H9 (cell line): ENCODE results near the gene SLC38A5. TPM values are rescaled to one million over a fixed set of nuclear protein-coding genes. Genes with fewer than 3 reads are reported as not detected.

Source experiments
- DNase-seq: peaks from one replicate; pipeline ENCODE4 v3.0.0-alpha.2; 2017
- H2AFZ ChIP-seq: one replicate; pipeline ENCODE4 v1.6.1; 2013; ENCODE audit warnings: mild to moderate bottlenecking, low read length, control low read depth, moderate library complexity
- H2AK5ac ChIP-seq: 2 replicates; pipeline ENCODE4 v1.6.1; 2013; ENCODE audit warnings: low read length, control low read depth, mixed read lengths; ENCODE audit not compliant: insufficient read length
- H2BK120ac ChIP-seq: one replicate; pipeline ENCODE4 v1.6.1; 2013; ENCODE audit warnings: low read depth, mild to moderate bottlenecking, low read length, control low read depth, inconsistent platforms; ENCODE audit not compliant: poor library complexity, severe bottlenecking
- H2BK12ac ChIP-seq: 2 replicates; pipeline ENCODE4 v1.6.1; 2013; ENCODE audit warnings: low read length, control low read depth, mixed read lengths, low read depth; ENCODE audit not compliant: insufficient read length
- H2BK15ac ChIP-seq: 2 replicates; pipeline ENCODE4 v1.6.1; 2013; ENCODE audit warnings: low read depth, low read length, control low read depth
- H2BK20ac ChIP-seq: one replicate; pipeline ENCODE4 v1.6.1; 2013; ENCODE audit warnings: low read depth, mild to moderate bottlenecking, low read length, control low read depth, inconsistent platforms; ENCODE audit not compliant: poor library complexity, severe bottlenecking
- H2BK5ac ChIP-seq: 2 replicates; pipeline ENCODE4 v1.6.1; 2013; ENCODE audit warnings: low read length, control low read depth, mixed read lengths; ENCODE audit not compliant: insufficient read length
- H3K14ac ChIP-seq: 2 replicates; pipeline ENCODE4 v1.6.1; 2013; ENCODE audit warnings: low read length, control low read depth; ENCODE audit not compliant: insufficient read depth
- H3K18ac ChIP-seq: 2 replicates; pipeline ENCODE4 v1.6.1; 2013; ENCODE audit warnings: low read depth, mild to moderate bottlenecking, mixed read lengths, low read length, control low read depth; ENCODE audit not compliant: insufficient read length
- H3K23ac ChIP-seq: 2 replicates; pipeline ENCODE4 v1.6.1; 2013; ENCODE audit warnings: low read length, control low read depth, mixed read lengths, low read depth; ENCODE audit not compliant: insufficient read length
- H3K23me2 ChIP-seq: 2 replicates; pipeline ENCODE4 v1.6.1; 2013; ENCODE audit warnings: low read depth, mild to moderate bottlenecking, mixed read lengths, low read length, control low read depth; ENCODE audit not compliant: insufficient read length, poor library complexity, severe bottlenecking
- H3K27ac ChIP-seq: 2 replicates; pipeline ENCODE4 v1.5.1; 2013; ENCODE audit warnings: low read length, control low read depth, mixed read lengths, low read depth; ENCODE audit not compliant: insufficient read length
- H3K27me3 ChIP-seq: 2 replicates; pipeline ENCODE4 v1.6.1; 2013; ENCODE audit warnings: low read length, control low read depth, inconsistent platforms; ENCODE audit not compliant: insufficient read depth
- H3K4ac ChIP-seq: 2 replicates; pipeline ENCODE4 v1.6.1; 2013; ENCODE audit warnings: low read depth, mild to moderate bottlenecking, control low read depth, inconsistent platforms, low read length, moderate library complexity
- H3K4me1 ChIP-seq: 2 replicates; pipeline ENCODE4 v1.6.1; 2013; ENCODE audit warnings: low read length, control low read depth, inconsistent platforms; ENCODE audit not compliant: insufficient read depth
- H3K4me2 ChIP-seq: 2 replicates; pipeline ENCODE4 v1.6.1; 2013; ENCODE audit warnings: low read length, control low read depth, mixed read lengths; ENCODE audit not compliant: insufficient read length, insufficient read depth
- H3K56ac ChIP-seq: 2 replicates; pipeline ENCODE4 v1.6.1; 2013; ENCODE audit warnings: low read depth, mild to moderate bottlenecking, mixed read lengths, low read length, control low read depth; ENCODE audit not compliant: insufficient read length
- H3K79me1 ChIP-seq: 2 replicates; pipeline ENCODE4 v1.6.1; 2013; ENCODE audit warnings: low read depth, mild to moderate bottlenecking, moderate library complexity, low read length, control low read depth, inconsistent platforms; ENCODE audit not compliant: insufficient read depth, poor library complexity, severe bottlenecking
- H3K79me2 ChIP-seq: 2 replicates; pipeline ENCODE4 v1.6.1; 2013; ENCODE audit warnings: low read length, control low read depth, inconsistent platforms; ENCODE audit not compliant: insufficient read depth
- H3K9ac ChIP-seq: 2 replicates; pipeline ENCODE4 v1.6.1; 2013; ENCODE audit warnings: low read length, control low read depth, mixed read lengths; ENCODE audit not compliant: insufficient read length; ENCODE audit errors: extremely low read depth
- H3K9me3 ChIP-seq: one replicate; pipeline ENCODE4 v1.6.1; 2013; ENCODE audit warnings: low read depth, low read length, inconsistent platforms; ENCODE audit not compliant: control insufficient read depth
- H3T11ph ChIP-seq: one replicate; pipeline ENCODE4 v1.6.1; 2013; ENCODE audit warnings: mild to moderate bottlenecking, low read length, control low read depth, inconsistent platforms
- H4K20me1 ChIP-seq: one replicate; pipeline ENCODE4 v1.6.1; 2013; ENCODE audit not compliant: control insufficient read depth, insufficient read length, insufficient read depth
- H4K5ac ChIP-seq: 2 replicates; pipeline ENCODE4 v1.6.1; 2013; ENCODE audit warnings: low read depth, mild to moderate bottlenecking, mixed read lengths, low read length, control low read depth; ENCODE audit not compliant: insufficient read length
- H4K8ac ChIP-seq: replicated peaks from 2 replicates; pipeline ENCODE4 v1.6.1; 2013; ENCODE audit warnings: low read length, control low read depth, mixed read lengths, low read depth; ENCODE audit not compliant: insufficient read length
- H4K91ac ChIP-seq: 2 replicates; pipeline ENCODE4 v1.6.1; 2013; ENCODE audit warnings: low read depth, mild to moderate bottlenecking, moderate library complexity, mixed read lengths, low read length, control low read depth; ENCODE audit not compliant: insufficient read length
- H3K27ac Mint-ChIP-seq, 3 experiments: 2 replicates in 2 of 3; 3 replicates in 1 of 3; pipeline ENCODE4 v1.8.0; 2020 to 2021; ENCODE audit warnings: mixed read lengths in 3 of 3, mild to moderate bottlenecking in 1 of 3, moderate library complexity in 1 of 3
- H3K27me3 Mint-ChIP-seq: 2 replicates; pipeline ENCODE4 v1.8.0; 2021; ENCODE audit warnings: low read depth, mild to moderate bottlenecking, moderate library complexity, mixed read lengths
- H3K36me3 Mint-ChIP-seq, 3 experiments: 2 replicates in 2 of 3; 3 replicates in 1 of 3; pipeline ENCODE4 v1.8.0; 2020 to 2021; ENCODE audit warnings: low read depth in 3 of 3, mixed read lengths in 3 of 3; ENCODE audit not compliant: insufficient read depth in 1 of 3
- H3K4me1 Mint-ChIP-seq, 2 experiments: 2 replicates each; pipeline ENCODE4 v1.8.0; 2020; ENCODE audit warnings: mixed read lengths in 2 of 2
- H3K4me3 Mint-ChIP-seq, 2 experiments: 2 replicates in 1 of 2; 3 replicates in 1 of 2; pipeline ENCODE4 v1.8.0; 2020 to 2021; ENCODE audit warnings: mild to moderate bottlenecking in 2 of 2, mixed read lengths in 2 of 2, moderate library complexity in 1 of 2
- H3K9me3 Mint-ChIP-seq, 2 experiments: 2 replicates in 1 of 2; 3 replicates in 1 of 2; pipeline ENCODE4 v1.8.0; 2020; ENCODE audit warnings: mild to moderate bottlenecking in 2 of 2, mixed read lengths in 2 of 2, moderate library complexity in 1 of 2
- CTCF ChIP-seq: fragments of 200-600 bp; sonication (generic); conservative IDR thresholded peaks from 3 replicates; pipeline ENCODE4 v1.8.0; 2021; ENCODE audit warnings: antibody characterized with exemption, mild to moderate bottlenecking
- WGBS: extraction: QIAGEN DNeasy Blood & Tissue Kit; methylation state at CpG from one replicate; pipeline ENCODE4 v1.1.7; 2013; ENCODE audit warnings: missing lambda C conversion rate, low lambda C conversion rate, mixed read lengths; ENCODE audit not compliant: insufficient read length; ENCODE audit errors: extremely low coverage; 5-methylcytosine and 5-hydroxymethylcytosine counted together
- total RNA-seq: library from RNA; stranded (reverse); gene quantifications from 2 replicates; pipeline ENCODE4 v1.2.1, GENCODE V29; 2021

The SLC38A5 gene
- total RNA-seq, 1 experiment from 2014 or later: 28.3 TPM

- H3K18ac ChIP-seq: peak within 1 kb of the TSS; percentile 86
- no peak within 1 kb of the TSS for H2BK15ac ChIP-seq
- H3K14ac ChIP-seq: peak within 1 kb of the TSS; percentile 86; the same call in 1 of the 2 replicates
- no peak within 1 kb of the TSS for H2AK5ac ChIP-seq
- H3K56ac ChIP-seq: no peak within 1 kb of the TSS
- peaks cover 2% of the 10 kb centered on the region; the same call in 1 of the 2 replicates for H3K27me3 Mint-ChIP-seq
- no peaks in the 10 kb centered on the region for H3K27me3 ChIP-seq
- H2AFZ ChIP-seq: no peak within 1 kb of the TSS
- no peak within 1 kb of the TSS for H4K8ac ChIP-seq
- H3K27ac ChIP-seq: no peak within 1 kb of the TSS
- no CpG with 5 or more reads among the region's 75 CpGs for WGBS
- H3K27ac Mint-ChIP-seq: peak within 1 kb of the TSS; percentile 38 to 97 (median 93)
- H2BK5ac ChIP-seq: no peak within 1 kb of the TSS
- peak within 1 kb of the TSS; percentile 83 for H3K4me2 ChIP-seq
- peaks cover 3% of the 10 kb centered on the region; the same call in 1 of the 2 replicates for H3K79me2 ChIP-seq
- no peak within 1 kb of the TSS for H2BK20ac ChIP-seq
- H4K91ac ChIP-seq: no peak within 1 kb of the TSS
- H4K5ac ChIP-seq: no peak within 1 kb of the TSS
- no peaks in the 10 kb centered on the region; the same call in 1 of the 2 replicates for H3K4me1 ChIP-seq
- H3K23me2 ChIP-seq: no peaks in the 10 kb centered on the region
- H3K9me3 Mint-ChIP-seq: peaks cover 76 to 84% of the 10 kb centered on the region in 2 experiments
- peak within 1 kb of the TSS; percentile 57 for H3K9ac ChIP-seq
- no peaks in the 10 kb centered on the region for H3K79me1 ChIP-seq
- H3K36me3 Mint-ChIP-seq: peaks cover 27 to 41% (median 28%) of the 10 kb centered on the region in 3 experiments
- peak; percentile 52 for DNase-seq
- H3K9me3 ChIP-seq: peaks cover 32% of the 10 kb centered on the region
- peak within 1 kb of the TSS; percentile 82 to 89 for H3K4me3 Mint-ChIP-seq
- H3K23ac ChIP-seq: no peak within 1 kb of the TSS
- H3T11ph ChIP-seq: no peak within 1 kb of the TSS
- no peak within 1 kb of the TSS for H2BK120ac ChIP-seq
- TF ChIP-seq CTCF: no peak
- no peak within 1 kb of the TSS for H3K4ac ChIP-seq
- peaks cover 23 to 34% of the 10 kb centered on the region in 2 experiments for H3K4me1 Mint-ChIP-seq
- no peak within 1 kb of the TSS for H2BK12ac ChIP-seq
- H4K20me1 ChIP-seq: no peaks in the 10 kb centered on the region
These were observed 5.9 kb upstream of the SLC38A5 start, which contains the start of gene FTSJ1 for GRCh38 chrX:48475774-48476577. FTSJ1 (plus strand) TSS chrX:48476199; CDS start chrX:48478048, 1,849 bp downstream.
